Testis (tissue), 2 donors: Measurements from ENCODE around the gene BTG2.

Experiments used
- POLR2A ChIP-seq: fragments of 450-650 bp; IDR thresholded peaks from one replicate; pipeline ENCODE4 v1.6.1; 2017; ENCODE audit warnings: antibody characterized with exemption, mild to moderate bottlenecking, moderate library complexity
- TF ChIP-seq, protein P1 (sequence below), 3 experiments: fragments of 450-650 bp in 2 of 3; fragments of 200-600 bp in 1 of 3; sonication (generic) in 1 of 3; IDR thresholded peaks; one replicate each; pipeline ENCODE4 v1.5.1; 2016 to 2019; ENCODE audit warnings: antibody characterized with exemption in 3 of 3, mild to moderate bottlenecking in 2 of 3, moderate library complexity in 1 of 3

DNA sequence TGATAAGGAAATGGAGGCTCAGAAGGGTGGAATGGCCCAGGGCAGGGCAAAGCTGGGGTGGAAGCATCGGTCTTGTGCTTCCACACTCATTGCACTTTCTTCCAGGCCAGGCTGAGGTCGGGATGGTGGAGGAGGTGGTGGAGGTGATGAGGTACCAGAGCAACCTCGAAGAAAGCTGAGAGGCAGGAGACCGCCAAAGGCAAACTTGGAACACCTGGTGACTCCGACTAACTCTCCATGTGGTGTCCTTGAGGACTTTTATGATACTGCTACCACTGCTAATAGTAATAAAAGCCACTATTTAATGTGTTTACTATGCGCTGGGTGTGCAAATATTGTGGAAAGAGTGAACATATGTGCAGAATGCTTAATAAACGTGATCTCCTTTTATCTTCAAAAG lies 16.9 kb upstream of the BTG2 start:
- TF ChIP-seq, protein P1, sequence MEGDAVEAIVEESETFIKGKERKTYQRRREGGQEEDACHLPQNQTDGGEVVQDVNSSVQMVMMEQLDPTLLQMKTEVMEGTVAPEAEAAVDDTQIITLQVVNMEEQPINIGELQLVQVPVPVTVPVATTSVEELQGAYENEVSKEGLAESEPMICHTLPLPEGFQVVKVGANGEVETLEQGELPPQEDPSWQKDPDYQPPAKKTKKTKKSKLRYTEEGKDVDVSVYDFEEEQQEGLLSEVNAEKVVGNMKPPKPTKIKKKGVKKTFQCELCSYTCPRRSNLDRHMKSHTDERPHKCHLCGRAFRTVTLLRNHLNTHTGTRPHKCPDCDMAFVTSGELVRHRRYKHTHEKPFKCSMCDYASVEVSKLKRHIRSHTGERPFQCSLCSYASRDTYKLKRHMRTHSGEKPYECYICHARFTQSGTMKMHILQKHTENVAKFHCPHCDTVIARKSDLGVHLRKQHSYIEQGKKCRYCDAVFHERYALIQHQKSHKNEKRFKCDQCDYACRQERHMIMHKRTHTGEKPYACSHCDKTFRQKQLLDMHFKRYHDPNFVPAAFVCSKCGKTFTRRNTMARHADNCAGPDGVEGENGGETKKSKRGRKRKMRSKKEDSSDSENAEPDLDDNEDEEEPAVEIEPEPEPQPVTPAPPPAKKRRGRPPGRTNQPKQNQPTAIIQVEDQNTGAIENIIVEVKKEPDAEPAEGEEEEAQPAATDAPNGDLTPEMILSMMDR (IDR thresholded peaks at IDR 0.05) = no peak
- TF ChIP-seq POLR2A = no peak
